ENCODE results near the gene DSCAML1.
"Not testable (repeated sequence)": the region's sequence is repeated elsewhere in the genome, so short reads cannot be mapped to it uniquely, and the experiment has no call there.

DSCAML1 gene

DNA sequence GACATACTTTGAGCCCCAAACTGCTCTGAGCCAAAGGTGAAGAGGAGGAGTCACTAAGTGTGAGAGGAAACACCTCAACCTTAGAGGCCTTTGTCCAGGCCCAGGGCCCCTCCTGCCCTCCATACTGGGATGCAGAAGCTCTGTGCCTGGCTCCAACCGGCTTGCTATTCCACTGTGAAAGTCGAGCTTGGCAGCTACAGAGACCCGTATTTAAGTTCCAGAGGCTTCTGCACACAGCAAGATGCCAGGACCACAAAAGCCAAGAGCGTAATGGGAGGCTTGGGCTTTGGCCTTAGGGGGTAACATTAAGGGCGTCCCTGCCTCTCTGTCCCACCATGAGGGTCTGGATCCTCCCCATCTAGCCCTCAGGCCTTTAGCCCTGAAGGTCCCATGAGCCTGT, 31.9 kb downstream of the DSCAML1 start:
- no peak for DNase-seq (ENCODE audit: extremely low read depth in 1 of 2, low read depth in 1 of 2)

DNA sequence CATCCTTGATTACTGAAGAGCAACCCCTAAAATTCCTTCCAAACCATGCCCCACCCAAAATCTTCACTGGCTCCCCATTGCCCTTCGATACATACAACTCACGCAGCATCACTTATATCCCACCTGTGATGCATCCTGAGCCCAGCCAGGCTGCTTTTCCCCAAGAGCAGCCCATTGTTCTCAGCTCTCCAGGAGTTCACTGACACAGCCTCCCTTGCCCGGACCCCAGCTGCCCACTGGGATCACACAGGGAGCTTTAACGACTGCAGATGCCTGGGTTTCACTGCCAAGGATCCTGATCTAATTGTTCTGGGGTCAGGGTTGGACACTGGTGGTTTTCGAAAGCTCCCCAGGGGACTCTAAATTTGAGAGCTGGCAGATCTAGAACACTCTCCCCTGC, 33.6 kb downstream of the DSCAML1 start:
- DNase-seq (ENCODE audit: extremely low read depth in 1 of 2, low read depth in 1 of 2) = not testable (repeated sequence)

DNA sequence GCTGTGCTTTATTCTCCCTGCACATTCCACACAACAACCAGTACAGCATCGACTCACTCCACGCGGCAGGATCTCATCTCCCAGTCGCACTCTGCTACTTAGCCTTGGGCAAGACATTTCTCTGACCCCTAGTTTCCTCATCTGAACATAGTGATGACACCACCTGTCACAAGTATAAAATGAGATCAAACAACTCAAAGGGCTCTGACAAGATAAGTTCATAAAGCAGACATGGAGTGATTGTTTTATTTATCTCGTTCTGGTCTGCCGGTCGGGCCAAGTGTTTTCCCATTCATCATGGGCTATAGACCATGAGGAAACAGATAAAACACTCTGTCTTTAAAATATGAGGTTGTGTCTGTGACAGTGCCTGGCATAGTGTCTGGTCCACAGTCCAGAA, 35.0 kb downstream of the DSCAML1 start:
- no peak for DNase-seq (ENCODE audit: extremely low read depth in 1 of 2, low read depth in 1 of 2)

DNA sequence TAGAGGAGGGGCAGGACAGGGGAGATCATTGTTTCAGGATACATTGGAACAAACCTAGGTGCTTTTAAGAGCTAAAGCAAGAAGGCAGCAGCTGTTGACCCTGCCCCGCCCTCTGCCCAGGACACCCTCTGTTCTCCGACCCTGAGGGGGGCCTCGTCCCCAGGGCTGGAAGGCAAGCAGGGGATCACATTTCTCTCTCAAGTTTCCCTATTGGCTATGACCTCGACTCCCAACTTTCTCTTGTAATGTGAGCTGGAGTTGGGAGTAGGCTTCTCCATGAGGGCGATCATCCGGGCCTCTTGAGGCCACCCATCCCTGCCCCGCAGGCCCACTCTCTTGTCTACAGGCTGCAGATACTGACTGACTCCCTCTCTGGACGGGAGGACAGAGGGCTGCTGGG, 37.7 kb downstream of the DSCAML1 start:
- no peak for DNase-seq (ENCODE audit: extremely low read depth in 1 of 2, low read depth in 1 of 2)

DNA sequence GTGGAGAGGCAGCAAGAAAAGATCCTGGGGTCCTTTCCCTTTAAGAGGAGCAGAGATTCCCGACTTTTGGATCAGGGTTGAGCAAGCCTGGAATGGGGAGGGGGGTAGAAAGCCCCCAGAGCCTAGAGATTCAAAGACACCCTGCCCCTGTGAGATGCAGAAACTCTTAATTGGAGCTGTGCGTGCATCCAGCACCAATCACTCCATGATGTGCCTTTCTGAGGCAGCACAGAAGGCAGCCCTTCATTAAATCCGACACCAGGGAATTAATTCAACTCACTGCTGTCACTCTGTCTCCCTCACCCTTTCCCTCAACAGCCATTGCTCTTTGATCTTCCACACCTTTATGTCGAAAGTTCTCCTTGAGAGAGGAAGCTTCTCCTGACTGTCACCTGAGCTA, 43.0 kb downstream of the DSCAML1 start:
- no peak for DNase-seq (ENCODE audit: extremely low read depth in 1 of 2, low read depth in 1 of 2)

DNA sequence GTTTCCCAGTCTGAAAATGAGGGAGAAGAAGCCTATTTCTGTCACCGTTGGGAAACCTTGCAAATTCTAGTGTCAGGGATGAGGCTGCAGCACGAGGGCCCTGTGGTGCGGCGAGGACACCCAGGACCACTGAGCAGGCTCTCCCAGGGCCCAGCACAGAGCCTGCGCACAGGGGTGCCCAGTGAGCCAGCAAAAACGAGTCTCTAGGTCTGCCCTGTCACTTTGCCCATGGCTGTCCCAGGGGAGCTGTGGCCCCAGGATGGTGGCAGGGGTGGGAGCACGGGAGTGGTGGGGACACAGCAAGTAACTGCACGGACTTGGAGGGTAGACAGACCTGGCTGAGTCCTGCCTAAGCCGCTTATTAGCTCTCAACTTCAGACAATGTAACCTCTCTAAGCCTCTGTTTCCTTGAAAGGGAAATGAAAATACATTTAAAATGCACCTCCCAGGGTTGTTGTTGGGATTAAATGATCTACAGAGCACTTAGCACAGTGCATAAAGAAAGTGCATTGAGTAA, 44.2 kb downstream of the DSCAML1 start:
- no peak for DNase-seq (ENCODE audit: extremely low read depth in 1 of 2, low read depth in 1 of 2)

DNA sequence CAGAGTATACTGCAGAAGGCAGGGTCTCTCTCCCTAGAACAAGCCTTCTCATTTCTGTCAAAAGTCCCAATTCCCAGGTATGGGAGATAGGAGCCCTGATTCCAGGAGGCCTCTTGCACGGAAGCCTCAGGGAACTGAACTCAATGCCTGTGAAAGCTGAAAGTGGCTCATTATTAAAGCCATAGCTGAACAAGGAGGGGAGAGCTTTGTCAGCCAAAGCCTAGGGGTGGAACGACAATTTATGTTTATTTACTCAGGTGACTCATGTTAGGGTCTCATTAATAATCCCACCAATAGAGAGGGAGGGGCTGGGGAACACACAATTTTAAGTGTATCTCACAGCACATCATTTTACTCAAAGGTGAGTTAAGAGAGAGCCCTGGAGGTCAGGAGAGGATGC, 44.9 kb downstream of the DSCAML1 start:
- DNase-seq (ENCODE audit: extremely low read depth in 1 of 2, low read depth in 1 of 2) = no peak

DNA sequence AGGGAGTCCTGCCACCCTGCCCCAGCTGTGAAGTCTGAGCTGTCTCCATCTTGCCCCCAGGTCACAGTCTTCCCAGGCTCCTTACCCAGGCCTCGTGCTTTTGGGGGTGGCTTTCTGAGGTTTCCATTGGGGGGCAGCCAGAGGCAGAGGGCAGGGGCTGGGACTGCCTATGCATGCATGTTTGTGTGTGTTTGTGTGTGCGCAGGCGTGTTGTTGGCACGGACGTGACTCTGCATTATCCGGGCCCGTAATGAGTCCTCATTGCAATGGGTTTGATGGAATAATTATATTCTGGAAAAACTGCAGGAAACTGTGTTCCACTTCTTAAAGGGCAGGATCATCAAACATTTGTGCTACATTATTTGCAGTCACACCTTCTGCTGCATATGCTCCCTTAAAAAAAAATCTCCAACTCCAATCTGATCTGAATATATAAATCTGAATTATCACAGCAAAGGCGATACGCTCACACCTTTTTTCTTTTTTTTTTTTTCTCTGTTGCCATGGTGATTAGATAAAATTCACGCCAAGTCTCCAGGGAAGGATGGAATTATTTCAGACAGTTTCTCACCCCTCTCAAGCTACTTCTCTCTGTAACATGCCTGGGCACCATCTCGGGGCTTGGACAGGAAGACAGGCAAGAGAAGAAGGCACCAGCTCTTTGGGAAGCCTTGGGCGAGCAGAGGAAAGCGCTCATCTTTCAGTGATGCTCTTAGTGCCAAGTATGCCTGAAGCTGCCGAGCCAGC, 45.9 kb downstream of the DSCAML1 start:
- DNase-seq (ENCODE audit: extremely low read depth in 1 of 2, low read depth in 1 of 2) = no peak

DNA sequence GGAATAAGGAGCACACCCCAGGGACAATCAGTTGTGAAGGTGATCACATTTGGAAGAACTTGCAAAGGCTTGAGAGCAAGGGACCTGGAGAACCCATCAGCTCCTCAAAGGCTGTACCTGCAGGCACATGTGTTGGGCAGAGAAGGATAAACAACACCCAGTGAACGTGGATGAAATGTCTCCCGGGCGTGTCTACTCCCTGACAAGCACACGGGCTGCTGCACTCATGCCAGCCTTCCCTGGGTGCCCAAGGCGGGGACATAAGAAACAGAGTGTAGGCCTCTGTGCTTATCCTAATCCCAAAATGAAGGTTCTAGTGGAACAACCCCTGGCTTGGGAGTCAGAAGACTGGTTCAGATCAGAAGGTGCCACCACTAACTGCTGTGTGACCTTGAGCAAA, 46.7 kb downstream of the DSCAML1 start:
- DNase-seq (ENCODE audit: extremely low read depth in 1 of 2, low read depth in 1 of 2) = no peak

DNA sequence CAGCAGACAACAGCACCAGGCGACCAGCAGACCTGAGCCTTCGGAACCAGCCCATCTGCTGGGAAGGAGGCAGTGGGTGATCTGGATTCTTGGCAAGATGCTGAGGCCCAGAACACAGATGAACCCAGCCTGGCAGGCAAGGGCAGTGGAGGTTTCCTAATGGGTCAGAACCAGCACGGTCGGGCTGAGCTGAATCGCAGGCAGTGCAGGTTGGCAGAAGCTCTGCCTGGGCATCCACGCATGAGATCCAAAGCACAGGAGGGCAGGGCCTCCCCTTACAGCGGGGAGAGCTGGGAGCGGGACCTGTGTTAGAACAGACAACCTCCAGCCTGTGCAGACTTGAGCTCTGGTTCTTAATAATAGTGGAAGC, 47.5 kb downstream of the DSCAML1 start:
- no peak for DNase-seq (ENCODE audit: extremely low read depth in 1 of 2, low read depth in 1 of 2)

DNA sequence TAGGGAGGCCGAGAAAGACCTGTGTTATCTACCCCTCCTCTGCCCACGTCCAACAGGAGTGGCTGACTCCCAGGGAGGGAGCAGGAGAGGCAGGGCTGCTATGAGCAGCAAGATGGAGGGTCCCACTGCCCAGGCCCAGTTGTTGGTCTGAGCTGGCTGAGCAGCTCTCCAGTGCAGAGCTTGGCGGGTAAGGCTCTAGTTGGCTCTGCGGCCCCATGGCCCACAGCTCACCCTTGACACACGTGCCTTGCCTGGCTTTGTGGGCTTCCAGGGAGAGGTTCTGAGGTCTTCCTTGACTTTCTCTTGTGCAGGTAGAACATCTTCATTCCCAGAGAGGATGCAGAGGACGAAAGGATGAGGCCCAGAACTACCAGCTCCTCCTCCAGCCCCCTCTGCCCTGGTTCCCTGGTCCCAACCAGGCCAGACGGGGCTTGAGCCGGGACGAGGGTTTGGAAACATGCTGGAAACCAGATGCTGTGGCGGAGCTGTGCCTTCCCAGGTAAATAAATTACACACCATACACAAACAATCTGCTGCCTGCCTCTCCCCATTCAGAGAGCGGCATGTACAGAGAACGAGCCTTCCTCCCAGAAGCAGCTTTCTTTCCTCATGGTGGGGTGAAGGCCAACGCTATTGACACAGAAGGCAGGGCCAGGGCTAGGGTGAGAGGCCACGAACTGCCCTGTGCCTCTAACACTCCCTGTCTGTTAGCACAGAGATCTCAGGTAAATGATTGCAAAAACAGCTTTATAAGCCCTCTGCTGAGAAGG, 48.1 kb downstream of the DSCAML1 start:
- DNase-seq (ENCODE audit: extremely low read depth in 1 of 2, low read depth in 1 of 2) = no peak

DNA sequence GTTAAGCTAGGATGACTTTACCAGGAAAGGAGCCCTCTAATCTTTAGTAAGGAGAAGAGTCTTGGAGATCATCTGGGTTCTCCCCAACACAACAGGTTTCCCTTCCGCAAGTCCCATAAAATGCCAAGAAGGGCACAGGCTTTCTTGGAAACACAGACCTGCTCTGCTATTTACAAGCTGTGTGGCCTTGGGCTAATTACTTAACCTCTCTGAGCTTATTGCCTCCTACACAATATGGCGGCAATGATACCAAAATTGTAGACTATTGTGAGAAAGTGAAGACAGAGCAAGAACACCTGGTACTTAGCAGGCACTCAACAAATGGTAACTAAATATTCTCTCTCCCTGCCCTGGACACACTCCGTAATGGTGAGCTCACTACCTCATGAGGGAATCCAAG, 49.1 kb downstream of the DSCAML1 start:
- no peak for DNase-seq (ENCODE audit: extremely low read depth in 1 of 2, low read depth in 1 of 2)

DNA sequence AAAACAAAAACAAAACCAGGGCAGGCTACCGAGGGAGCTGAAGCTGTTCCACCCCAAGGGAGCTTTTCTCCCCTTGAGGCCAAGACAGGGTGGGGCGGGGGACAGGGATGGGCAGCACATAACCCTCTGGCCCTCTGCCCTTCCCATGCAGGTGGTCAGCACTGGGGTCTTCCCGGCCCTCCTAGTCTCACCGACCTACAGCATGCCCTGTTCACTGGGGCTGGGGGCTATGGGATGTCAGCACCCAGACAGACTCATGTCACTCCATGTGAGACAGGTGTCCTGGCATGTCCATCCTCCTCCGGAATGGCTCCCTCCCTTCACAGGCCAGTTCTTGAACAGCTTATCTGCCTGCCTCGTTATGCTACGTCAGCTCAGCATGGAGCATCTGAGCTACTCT, 51.7 kb downstream of the DSCAML1 start:
- DNase-seq (ENCODE audit: extremely low read depth in 1 of 2, low read depth in 1 of 2) = no peak

DNA sequence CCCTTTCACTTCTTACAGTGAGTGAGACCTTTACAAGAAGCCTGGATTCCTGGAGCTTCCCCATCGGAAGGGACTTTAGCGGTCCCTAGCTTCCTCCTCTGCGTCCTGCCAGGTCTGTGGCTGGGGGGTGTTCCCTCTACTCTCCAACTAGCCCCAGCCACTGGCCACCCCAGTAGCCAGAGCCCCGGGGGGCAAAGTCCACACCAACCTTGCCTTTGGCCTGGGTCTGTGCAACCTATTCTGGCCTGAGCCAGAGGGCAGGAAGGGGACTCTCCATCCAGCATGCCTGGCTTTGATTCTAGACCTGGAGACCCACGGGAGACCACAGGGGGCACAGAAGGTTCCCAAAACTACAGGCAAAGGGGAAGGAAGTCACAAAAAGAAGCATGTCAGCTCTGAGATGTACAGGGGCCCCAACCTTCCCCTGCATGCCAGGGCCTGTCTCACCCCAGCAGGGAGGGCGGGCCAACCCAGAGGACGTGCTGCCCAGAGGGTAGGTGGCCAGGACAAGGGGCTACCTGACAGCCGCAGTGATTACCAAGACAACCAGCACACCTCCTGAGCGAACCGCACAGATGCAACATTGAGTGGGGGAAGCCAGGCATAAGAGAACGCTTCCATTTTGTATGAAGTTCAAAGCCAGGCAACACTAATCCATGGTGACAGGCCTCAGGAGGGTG, 52.4 kb downstream of the DSCAML1 start:
- no peak for DNase-seq (ENCODE audit: extremely low read depth in 1 of 2, low read depth in 1 of 2)

DNA sequence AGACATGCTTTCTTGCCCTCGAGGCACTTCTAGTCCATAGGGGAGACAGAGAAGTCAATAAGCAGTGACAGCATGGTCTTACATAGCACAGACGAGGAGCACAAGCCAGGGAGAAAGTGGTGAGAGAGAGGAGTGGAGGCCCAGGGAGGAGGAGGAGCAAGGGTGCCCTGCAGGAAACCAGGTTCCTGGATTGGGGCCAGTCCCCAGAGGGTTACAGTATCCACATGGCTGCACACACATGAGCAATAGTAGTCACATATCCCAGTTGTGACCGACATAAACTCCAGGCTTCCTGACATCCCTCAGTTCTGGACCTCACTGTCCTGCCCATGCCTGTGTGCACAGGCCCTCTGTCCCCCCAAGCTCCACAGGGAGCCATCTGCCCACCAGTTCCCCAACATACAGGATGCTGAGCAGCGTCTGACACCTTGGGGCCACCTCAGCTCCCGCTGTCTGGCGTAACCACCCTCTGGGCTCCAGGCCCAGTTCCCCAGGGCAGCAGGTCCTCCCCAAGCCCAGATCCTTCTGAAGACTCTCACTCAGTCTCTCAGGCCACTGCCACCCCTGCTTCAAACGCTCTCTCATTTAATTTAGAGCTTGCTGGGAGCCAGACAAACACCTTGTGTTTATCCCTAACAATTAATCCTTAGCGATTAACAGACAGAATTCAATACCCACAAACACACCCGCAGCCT, 53.7 kb downstream of the DSCAML1 start:
- DNase-seq (ENCODE audit: extremely low read depth in 1 of 2, low read depth in 1 of 2) = no peak

DNA sequence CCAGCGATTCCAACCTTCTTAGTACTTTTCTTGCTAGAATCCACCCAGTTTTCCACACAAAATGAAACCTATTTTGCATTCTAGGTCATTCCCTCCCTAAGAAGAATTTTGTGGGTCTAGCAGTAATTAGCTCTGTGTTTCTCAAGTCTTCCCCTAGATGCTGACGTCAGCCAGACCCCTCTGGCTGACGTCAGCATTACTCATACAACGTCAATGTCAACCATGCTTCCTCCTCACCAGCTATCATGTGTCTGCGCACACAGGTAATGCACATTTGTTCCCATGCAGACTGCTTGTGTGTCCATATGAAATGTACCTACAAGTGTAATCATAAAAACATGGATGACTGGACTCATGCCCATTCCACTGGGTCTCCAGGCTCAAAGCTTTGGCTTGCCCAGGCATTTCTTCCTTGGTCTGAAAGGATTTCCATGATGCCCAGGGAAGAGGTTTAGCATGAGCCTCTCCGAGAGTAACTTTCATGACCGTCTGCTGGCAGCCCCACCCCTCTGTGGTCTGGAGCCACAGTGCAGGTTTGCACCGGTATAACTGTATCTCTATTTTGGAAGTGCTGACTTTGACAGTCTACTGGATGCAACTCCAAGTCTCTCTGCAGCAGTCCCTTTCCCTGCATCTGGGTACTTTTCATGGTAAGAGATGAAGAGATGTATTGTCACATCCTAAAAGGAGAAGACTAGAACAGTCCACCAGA, 58.6 kb downstream of the DSCAML1 start:
- no peak for DNase-seq (ENCODE audit: extremely low read depth in 1 of 2, low read depth in 1 of 2)

DNA sequence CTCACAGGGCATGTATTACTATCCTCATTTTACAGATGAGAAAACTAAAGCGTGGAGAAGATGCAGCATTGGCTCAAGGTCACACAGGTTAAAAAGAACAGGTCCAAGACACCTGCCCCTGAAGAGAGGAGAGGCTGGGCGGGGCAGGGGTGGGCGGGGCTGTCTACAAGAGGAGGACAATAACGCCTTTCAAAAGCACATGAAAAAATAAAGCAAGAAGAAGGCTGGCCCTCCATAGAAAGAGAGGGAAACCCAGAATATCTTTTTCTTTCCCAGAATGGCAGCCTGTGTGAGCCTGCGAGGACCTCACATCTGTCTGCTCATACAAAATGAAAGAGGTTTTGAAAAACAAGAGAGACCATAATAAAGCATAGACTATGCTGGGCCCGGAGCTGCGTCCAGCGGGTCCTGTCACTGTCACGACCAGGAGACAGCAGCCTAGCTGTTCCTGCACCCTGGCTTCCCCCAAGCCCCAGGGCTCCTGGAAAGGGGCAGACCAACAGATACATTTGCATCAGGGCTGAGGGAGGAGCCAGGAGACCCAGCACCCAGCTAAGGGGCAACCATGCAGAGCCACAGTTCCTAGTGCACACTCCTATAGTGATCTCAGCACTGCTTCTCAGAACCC, 61.6 kb downstream of the DSCAML1 start:
- DNase-seq (ENCODE audit: extremely low read depth in 1 of 2, low read depth in 1 of 2) = no peak

DNA sequence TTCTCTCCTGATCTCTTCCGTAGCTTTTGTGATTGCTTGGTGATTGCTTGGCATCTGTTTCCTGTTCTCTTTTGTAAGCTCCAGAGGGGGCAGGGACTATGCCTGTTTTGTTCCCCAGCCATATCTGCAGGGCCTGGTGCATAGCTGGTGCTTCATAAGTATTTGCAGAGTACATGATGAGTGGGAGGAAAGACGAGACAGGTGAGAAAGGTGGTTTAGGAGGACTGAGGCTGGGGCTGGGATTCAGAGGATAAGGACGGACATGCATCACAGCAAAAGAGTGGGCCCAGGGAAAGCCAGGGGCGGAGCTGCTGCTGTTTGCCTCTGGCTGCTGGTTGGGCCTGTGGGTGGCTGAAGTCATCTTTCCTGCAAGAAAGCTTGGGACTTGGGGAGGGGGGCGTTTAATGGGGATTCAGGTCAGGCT, 62.4 kb downstream of the DSCAML1 start:
- no peak for DNase-seq (ENCODE audit: extremely low read depth in 1 of 2, low read depth in 1 of 2)

DNA sequence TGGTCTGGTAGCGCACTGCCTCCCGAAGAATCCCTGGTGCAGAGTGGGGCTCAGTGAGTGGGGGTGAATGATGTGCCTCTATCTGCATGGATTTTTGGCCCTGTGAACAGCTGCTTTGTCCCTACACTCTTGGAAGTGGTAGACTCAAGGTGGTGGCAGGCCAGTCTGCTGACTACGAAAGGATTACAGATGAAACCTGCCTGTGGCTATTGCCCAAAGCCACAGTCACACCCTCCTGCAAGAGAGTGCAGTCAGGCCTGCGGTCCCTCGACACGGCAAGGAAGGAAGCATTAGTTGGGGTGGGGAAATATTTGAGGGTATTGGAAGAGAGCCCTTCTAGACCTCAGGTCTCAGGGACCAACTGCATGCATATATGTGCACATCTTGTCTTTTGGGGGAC, 63.7 kb downstream of the DSCAML1 start:
- no peak for DNase-seq (ENCODE audit: extremely low read depth in 1 of 2, low read depth in 1 of 2)

DNA sequence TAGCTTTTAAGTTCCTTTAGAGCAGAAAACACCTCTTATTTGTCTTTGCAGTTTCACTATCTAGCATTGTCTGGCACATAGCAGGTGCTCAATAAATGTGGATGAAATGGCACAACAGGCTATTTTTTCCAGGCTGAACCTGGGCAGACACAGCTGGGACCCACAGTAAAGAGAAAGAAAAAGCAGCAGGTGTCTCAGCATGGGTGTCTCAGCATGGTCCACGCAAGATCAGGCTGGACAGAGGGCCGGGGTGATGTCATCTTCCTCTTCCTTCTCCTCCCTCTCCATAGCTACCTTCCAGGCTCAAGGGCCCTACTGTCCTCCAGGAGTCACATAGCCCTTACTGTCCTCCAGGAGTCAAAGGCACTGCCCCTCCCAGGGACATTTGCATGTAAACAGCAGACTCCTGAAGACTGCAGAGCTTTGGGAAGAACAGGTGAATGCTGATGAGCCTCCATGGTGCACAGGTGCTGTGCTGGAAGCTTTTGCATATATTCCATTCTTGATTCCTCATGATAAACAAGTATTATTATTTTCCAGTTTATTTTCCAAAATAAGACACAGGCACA, 65.2 kb downstream of the DSCAML1 start:
- no peak for DNase-seq (ENCODE audit: extremely low read depth in 1 of 2, low read depth in 1 of 2)

Measured in activated CD8-positive, alpha-beta memory T cell treated with anti-CD3 and anti-CD28 coated beads for 1 hour (primary cell).